ENCODE results near the gene DRG1.
"Not testable (repeated sequence)": the region's sequence is repeated elsewhere in the genome, so short reads cannot be mapped to it uniquely, and the experiment has no call there.

DRG1 gene

DNA sequence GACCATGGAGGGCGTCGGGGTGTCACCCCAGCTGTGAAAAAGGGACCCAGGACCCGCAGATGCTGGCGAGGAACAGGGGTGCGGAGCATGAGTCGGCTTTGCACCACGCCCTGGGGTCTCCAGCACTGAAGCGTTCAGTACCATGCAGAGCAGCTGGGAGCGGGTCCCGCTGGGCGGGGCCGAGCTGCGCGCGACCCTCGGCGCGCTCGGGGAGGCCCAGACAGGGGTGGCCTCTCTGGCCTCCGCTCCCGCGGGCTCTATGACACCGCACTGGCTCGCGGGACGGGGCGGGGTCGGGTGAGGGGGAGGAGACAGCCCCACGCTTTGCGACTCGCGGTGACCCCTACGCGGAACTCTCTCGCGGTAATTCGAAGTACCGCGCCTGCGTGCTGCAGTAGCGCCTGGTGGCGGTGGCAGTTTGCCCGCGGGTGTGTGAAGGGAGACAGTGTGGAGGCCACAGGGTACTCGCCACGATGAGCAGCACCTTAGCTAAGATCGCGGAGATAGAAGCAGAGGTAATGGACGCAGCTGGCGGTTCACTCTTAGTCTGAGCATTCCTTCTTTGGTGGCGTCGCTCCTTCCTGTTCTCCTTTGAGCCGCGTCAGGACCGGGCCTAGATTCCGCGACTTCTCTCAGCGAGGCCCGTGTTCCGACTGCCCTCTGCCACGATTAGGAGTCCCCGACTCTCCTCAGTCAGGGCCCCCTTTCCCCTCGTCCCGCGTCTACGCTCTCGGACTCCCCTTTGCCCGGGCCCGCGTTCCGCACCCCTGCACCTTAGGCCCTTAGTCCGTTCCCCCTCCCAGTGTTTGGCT lies at the start of gene DRG1:
TSS of gene DRG1 (plus strand) at position 394 of the 812 bp plus-strand sequence. CDS start at position 474, 80 bp downstream.
- in situ Hi-C loops (cut with MboI; ENCODE audit: low sequenced_read_pairs) = no loop called here

- in situ Hi-C loops (cut with MboI; ENCODE audit: low sequenced_read_pairs) = no loop called here
Measured at GRCh38 chr22:31349960-31350359, 49.4 kb upstream of the DRG1 start.

GRCh38 chr22:31350410-31350863 lies 49.0 kb upstream of the DRG1 start:
- in situ Hi-C loops (cut with MboI; ENCODE audit: low sequenced_read_pairs) = no loop called here

DNA sequence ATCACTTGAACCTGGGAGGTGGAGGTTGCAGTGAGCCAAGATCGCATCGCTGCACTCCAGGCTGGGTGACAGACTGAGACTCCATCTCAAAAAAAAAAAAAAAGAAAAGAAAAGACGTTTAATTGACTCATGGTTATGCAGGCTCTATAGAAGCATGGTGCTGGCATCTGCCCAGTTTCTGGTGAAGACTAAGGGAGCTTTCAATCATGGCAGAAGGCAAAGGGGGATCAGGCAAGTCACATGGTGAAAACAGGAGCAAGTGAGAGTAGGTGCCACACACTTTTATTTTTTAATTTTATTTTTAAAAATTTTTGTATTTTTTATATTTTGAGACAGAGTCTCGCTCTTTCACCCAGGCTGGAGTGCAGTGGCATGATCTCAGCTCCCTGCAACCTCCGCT lies 44.9 kb upstream of the DRG1 start:
- in situ Hi-C loops (cut with MboI; ENCODE audit: low sequenced_read_pairs) = no loop called here

GRCh38 chr22:31360029-31360428 lies 39.4 kb upstream of the DRG1 start:
- in situ Hi-C loops (cut with MboI; ENCODE audit: low sequenced_read_pairs) = no loop called here

DNA sequence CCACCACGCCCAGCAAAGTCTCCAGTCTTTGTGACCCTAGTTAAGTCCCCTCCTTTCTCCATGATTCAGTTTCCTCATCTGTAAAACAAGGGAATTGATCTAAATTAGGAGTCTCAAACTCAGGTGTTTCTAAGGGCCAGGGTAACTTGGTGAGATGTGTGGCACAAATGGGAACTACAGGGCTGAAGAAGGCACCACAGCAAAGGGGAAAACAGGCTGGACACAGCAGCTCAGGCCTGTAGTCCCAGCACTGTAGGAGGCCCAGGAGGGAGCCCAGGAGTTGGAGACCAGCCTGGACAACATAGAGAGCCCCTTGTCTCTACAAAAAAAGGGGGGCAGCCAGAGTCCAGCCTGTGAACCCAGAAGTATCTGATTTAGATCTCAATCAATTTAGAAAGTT lies 37.7 kb upstream of the DRG1 start:
- in situ Hi-C loops (cut with MboI; ENCODE audit: low sequenced_read_pairs) = no loop called here

DNA sequence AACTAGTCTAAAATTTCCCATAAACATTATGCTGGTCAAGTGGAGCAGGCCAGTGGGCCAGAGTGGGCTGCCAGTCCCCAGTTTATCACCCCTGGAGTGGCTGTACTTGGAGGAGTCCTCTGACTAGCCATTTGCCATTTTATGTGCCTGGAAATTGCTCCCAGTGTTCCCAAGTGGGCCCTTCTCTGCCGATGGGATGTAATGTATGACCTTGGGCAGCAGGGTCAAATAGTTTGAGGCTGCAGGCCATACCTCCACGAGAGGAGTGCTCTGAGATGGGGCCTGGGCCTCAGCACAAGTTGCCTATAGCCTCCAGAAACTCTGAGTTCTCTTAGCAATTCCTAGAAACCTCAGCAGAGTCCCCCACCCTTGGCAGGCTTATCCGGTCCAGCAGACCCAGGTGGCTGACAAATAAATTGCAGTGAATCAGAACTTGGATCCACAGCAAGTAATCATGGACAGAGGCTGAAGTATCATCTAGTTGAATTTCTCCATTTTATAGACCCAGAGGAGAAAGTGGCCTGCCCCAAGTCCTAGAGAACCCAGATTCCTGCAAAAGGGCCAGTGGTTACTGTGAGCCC lies 35.4 kb upstream of the DRG1 start:
- in situ Hi-C loops (cut with MboI; ENCODE audit: low sequenced_read_pairs) = no loop called here

DNA sequence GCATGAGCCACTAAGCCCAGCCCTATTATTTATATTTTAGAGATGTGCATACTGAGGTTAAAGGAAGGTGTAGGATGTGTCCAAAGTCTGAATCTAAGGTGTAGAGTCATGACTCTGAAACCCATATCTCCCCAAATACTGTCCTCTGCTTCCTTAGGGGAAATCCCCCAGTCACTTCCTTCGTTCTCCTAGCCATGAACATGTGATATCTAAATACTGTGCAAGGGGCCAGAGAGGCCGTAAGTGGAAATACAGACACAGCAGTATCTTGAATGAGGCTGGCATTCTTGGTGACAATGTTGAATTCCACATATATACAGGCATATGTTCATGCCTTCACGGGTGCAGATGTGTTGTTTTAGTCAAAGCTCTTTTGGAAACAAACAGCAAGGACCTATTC lies 32.0 kb upstream of the DRG1 start:
- in situ Hi-C loops (cut with MboI; ENCODE audit: low sequenced_read_pairs) = no loop called here

- in situ Hi-C loops (cut with MboI; ENCODE audit: low sequenced_read_pairs) = no loop called here
Measured at GRCh38 chr22:31377612-31378011, 21.8 kb upstream of the DRG1 start.

DNA sequence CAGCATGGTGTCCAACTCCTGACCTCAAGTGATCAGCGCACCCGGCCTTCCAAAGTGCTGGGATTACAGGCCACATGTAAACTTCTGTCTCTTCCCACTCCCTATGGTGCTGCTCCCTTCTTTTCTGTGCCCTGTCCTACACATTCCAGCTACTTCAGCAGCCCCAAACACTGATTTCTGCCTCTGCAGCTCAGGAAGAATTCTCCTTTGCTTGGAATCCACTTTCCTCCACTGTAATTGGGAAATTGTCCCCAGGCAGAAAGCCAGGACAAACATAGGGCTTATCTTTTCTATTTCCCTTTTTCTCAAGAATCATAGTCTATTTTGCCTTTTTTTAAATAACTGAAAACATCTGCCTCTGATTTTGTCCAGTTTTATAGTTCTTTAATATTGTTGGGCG lies 21.3 kb upstream of the DRG1 start:
- in situ Hi-C loops (cut with MboI; ENCODE audit: low sequenced_read_pairs) = no loop called here

DNA sequence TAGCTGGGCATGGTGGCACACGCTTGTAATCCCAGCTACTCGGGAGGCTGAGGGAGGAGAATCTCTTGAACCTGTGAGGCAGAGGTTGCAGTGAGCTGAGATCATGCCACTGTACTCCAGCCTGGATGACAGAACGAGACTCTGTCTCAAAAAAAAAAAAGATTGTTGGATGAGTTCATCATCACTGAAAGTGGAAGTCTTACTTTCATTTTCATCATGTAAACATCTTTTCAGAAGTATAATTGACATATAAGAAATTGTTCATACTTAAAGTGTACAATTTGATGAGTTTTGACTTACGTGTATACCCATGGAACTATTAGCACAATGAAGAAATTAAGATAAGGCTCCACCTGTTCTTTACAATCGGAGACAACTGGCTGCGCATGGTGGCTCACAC lies 20.8 kb upstream of the DRG1 start:
- in situ Hi-C loops (cut with MboI; ENCODE audit: low sequenced_read_pairs) = not testable (repeated sequence)

- in situ Hi-C loops (cut with MboI; ENCODE audit: low sequenced_read_pairs) = no loop called here
Measured at GRCh38 chr22:31393893-31394292, 5.5 kb upstream of the DRG1 start.

DNA sequence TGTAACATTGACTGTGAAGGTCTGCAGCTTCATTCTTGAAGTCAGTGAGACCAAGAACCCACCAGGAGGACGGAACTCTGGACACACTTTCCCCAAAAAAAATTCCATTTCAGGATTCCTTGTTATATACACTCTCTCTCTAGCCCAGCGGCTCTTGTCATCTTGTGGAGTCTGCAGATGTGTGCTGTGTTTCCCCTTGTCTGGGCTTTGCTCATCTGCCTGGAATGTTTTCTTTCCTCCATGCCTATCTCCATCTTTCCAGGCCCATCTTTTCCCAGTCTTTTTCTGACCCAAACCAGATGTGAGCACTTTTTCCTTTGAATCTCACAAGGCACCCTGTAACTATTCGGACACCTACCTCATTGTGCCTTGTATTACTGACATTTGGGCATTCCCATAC lies 5.1 kb upstream of the DRG1 start:
- in situ Hi-C loops (cut with MboI; ENCODE audit: low sequenced_read_pairs) = no loop called here

DNA sequence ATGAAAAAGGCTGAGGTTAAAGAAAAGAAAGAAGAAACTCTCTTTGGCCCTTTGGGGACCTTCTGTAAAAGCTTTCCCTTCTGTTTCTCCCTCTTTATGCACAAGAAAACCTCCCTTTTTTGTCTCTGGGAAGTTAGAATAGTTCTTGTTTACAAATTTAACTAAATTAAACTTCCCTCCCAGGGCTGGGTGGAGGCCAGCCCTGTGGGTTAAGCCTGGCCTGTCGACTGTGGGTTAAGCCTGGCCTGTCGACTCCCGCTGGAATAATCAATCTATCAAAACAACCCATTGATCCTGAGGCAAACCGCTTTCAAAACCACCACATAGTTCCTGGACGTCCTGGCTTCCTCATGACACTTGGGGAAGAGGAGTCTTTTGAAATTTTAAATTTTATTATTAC lies 1.2 kb upstream of the DRG1 start:
- in situ Hi-C loops (cut with MboI; ENCODE audit: low sequenced_read_pairs) = no loop called here

DNA sequence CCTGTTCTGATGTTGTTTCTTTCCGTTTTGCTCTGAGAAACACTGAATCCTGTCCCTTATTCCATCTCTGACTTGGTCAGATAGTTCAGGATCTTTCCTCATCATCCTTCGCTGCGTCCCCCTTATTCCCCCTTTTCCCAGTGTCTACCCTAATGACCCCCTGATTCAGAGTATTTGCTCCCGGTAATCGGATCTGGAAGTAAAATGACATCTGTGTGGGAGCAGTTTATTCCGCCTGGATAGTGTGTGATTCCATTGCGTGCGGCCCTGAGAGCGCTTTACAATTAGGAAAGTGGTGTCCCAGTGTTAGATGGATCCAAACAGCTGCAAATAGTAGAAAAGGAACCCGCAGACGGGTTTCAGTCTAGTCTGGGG lies 606 bp downstream of the DRG1 start:
- in situ Hi-C loops (cut with MboI; ENCODE audit: low sequenced_read_pairs) = no loop called here

DNA sequence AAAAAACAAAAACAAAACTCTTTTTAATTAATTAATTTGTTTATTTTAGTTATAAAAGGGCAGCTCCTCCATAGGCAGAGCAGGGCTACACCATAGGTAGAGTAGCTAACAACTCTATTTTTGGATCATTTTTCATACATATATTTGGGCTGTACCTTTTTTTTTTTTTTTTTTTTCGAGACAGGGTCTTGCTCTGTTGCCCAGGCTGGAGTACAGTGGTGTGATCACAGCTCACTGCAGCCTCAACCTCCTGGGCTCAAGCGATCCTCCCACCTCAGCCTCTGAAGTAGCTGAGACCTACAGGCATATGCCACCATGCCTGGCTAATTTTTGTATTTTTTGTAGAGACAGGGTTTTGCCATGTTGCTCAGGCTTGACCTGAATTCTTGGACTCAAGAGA lies 2.9 kb downstream of the DRG1 start:
- in situ Hi-C loops (cut with MboI; ENCODE audit: low sequenced_read_pairs) = not testable (repeated sequence)

DNA sequence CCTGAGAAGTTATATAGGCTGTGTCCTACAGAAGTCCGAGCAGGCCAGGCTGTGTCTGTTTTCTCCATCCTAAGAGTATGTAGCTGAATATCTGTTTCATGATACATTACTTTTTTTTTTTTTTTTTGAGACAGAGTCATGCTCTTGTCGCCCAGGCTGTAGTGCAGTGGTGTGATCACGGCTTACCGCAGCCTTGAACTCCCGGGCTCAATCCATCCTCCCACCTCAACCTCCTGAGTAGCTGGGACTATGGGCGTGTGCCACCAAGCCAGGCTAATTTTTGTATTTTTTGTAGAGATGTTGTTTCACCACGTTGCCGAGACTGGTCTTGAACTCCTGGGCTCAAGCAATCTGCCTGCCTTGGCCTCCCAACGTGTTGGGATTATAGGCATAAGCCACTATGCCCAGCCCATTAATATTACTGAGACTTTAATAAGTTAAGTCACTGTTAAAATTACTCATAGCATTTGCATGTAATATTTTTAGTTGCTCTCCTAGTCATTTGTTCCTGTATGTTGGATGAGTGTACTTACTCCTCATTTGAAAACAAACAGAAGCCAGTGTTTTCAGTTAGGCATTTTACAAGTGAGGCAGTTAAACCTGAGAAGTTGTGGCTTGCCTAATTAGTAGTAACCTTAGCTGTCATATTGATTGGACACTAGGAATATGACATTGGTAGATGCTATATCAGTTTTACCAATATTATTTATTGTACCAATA lies 26.1 kb downstream of the DRG1 start:
- in situ Hi-C loops (cut with MboI; ENCODE audit: low sequenced_read_pairs) = no loop called here

- in situ Hi-C loops (cut with MboI; ENCODE audit: low sequenced_read_pairs) = no loop called here
Measured at GRCh38 chr22:31431950-31432349, 32.5 kb downstream of the DRG1 start.

GRCh38 chr22:31436132-31436531 lies 36.7 kb downstream of the DRG1 start:
- in situ Hi-C loops (cut with MboI; ENCODE audit: low sequenced_read_pairs) = no loop called here

- in situ Hi-C loops (cut with MboI; ENCODE audit: low sequenced_read_pairs) = no loop called here
Measured at GRCh38 chr22:31439808-31440207, 40.4 kb downstream of the DRG1 start.

DNA sequence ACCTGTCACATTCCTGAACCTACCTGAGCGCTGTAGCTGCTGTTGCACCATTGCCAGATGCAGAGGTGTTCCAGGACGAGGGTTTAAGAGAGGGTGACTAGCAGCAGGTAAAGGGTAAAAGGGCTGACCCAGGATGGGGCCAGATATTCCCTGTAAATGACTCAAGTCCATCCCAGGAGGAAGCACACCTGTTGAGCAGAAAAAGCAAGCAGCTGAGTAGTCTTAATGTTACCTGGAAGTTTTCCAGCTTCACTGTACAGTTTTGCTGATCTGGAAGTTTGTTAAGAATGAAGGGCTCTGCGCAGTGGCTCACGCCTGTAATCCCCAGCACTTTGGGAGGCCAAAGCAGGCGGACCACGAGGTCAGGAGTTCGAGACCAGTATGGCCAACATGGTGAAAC lies 41.3 kb downstream of the DRG1 start:
- in situ Hi-C loops (cut with MboI; ENCODE audit: low sequenced_read_pairs) = no loop called here

GRCh38 chr22:31441652-31442051 lies 42.2 kb downstream of the DRG1 start:
- in situ Hi-C loops (cut with MboI; ENCODE audit: low sequenced_read_pairs) = no loop called here
